Stimulated activated CD4-positive, alpha-beta T cell treated with anti-CD3 and anti-CD28 coated beads, Interleukin-2, amount 100 ng/mL, for 4 hours (primary cell): Measurements from ENCODE around the gene DGKI.

Experiments
- DNase-seq: peaks from one replicate; pipeline ENCODE4 v3.0.0-alpha.2; 2020; ENCODE audit warnings: low read depth

The DGKI gene

DNA sequence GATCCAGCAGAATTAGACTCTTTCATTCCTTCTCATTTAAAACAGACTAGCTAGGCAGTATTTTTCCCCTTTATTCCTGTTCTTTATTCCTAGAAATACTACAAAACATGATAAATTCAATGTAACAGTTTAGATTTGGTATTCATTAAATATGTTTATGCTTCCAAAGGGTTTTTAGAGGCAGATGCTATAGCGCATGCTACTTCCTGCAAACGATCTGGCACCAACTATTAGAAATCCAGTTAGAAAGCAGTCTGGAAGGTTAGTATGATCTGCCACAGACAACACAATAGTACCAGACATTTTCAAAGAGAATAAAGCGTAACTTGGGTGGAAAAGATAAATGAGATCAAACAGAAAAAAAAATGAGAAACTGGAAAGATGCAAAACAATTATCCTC is 439.7 kb downstream of the DGKI start:
- no peak for DNase-seq

DNA sequence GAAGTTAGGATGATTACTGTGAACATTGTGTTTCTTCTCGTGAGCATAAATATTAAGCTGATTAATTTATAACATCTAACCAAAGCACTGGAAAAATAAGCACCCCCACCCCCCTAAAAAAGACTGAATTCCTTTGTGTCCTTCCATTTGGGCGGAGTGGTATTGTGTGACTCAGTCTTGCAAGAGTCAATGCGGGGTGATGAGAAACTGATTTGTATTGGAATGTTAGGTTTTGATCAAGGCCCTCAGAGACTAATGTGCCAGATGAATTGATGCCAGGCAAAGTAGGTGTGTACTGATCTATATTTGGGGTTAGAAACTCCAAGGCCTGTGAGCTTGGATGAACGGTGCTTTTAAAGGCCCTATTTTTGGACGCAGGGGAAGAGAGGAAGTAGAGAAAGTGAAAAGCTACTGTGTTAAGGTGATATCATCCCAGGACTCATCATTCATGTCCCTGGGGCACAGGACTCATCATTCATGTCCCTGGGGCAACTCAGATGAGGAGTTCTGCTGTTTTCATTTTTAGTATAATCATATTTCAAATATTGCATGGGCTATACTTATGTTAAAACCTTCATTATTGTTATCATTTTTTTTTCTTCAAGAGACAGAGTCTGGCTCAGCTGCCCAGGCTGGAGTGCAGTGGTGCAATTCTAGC is 442.0 kb downstream of the DGKI start:
- DNase-seq: no peak

DNA sequence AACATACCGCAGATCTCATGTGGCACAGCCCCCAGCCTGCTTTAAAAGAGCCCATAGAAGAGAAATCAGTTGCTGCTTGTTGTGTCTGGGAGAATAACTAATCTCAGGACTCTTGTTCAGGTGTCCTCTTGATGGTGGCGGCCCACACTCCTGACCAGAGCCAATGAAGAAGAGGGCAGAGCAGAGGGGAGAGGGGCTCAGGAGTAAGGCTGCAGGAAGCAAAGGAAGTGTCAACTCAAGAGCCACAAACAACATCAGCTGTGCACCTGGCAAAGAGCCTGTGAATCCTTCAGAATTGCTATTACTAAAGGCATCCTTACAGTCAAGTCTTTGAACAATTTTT is 443.4 kb downstream of the DGKI start:
- no peak for DNase-seq

DNA sequence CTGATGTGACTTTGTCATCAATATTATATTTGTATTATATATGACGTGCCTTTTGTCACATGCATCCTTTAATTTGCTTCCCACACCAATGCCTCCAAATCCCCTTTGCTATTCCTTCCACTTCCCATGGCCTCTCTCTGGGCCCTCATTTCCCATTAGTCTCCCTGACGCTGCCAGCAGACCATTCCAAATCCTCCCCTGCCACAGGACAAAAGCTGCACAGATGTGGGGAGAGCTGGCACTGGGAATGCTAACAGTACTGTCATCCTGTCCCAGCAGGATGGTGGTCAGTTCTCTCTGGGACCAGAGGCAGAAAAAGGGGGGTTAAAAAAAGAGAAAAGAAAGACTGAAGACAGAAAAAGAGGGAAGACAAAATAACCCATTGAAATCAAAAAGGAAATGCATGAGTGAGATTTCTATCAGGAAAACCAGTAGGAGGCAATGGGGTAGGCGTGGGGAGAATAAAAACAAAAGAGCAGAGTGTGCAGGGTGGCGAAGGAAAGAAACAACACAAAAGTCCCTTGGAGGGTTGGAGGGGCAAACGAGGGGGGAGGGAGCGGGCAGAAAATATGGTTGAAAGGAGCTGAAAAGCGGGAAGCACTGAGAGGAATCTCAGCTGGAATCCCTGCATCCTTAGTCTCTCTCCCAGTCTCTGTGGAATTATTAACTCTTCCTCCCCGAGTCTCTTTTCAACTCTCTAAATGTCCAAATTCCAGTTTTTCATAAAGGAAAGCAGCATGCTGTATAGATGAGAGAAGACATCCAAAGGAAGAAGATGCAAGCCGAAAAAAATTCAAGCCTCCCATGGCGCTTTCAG is 444.0 kb downstream of the DGKI start:
- no peak for DNase-seq

GRCh38 chr7:137399827-137400823 is 446.6 kb downstream of the DGKI start:
- no peak for DNase-seq

DNA sequence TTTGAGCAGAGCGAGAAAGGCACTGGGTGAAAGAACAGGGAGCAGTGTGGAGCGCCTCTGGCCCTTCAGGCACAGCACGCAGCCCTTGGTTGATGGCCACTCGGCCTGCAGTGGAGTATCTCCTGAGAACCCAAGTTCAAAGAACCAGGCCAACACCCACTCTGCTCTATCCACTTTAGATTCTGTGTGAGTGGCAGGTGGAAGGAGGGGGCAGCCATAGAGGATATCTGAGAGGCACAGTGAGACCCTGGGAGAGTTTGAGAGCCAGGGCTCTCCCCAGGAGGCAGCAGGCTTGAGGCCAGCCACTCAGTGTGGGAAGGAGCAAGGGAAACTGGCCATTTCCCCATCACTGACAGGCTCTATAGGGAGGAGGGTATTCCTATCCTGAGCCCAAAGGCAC is 450.7 kb downstream of the DGKI start:
- no peak for DNase-seq

- DNase-seq: no peak
Observed at GRCh38 chr7:137395420-137395819, 451.4 kb downstream of the DGKI start.

DNA sequence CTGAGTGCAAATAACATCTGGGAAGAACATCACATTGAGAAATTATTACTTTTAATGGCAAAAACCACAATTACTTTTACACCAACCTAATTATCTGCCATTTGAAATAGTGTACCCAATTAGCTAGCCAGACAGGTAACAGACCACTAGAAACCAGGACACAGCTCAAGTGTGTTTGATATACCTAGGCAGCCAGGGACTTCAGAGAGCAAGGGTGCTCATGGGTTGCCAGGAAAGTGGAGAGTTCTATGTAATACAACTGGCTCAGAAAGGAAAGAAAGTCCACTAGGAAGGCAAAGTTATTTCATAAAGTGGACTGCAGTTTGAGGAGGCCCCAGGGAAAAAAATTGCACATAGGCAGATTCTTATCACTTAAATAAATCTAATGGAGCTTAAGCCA is 453.2 kb downstream of the DGKI start:
- DNase-seq: no peak

GRCh38 chr7:137390076-137390475 is 456.7 kb downstream of the DGKI start:
- DNase-seq: no peak

DNA sequence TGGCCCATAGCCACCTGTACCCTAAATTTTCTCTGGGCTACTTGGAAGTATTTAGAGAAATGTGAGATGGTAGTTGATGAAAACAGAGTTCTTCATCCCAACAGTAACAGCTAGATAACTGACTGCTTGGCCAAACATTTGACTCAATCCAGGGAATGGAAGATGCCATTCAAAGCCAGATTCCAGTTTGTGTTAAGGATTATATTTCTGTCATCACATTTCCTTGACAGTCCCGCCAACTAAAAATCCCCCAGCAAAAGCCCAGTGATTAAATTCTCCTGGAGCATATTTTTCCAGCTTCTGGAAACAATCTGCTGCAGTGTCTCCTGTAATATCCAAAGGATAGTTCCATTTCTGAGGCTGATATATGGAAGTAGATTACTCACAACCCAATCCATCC is 457.9 kb downstream of the DGKI start:
- no peak for DNase-seq

GRCh38 chr7:137386966-137387365 is 459.8 kb downstream of the DGKI start:
- no peak for DNase-seq

DNA sequence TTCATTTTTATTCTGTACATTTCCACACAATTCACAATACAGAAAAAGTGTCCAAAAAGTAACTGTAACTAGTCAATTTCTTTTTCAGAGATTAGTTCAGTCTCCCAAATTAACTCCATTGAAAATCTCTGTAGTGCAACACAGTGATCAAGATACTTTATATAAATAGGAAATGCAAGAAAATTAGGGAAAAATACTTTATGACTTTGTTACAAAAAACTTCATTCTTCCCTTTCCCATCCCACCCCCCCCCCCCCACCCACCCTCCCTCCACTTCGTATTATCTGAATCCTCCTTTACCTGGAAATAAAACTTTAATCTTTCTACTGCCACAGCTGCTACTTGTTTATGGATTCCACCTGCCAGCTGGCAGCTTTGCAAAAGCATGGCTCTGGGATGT is 465.7 kb downstream of the DGKI start:
- DNase-seq: no peak

- no peak for DNase-seq
Observed at GRCh38 chr7:137373507-137373906, 473.3 kb downstream of the DGKI start.

DNA sequence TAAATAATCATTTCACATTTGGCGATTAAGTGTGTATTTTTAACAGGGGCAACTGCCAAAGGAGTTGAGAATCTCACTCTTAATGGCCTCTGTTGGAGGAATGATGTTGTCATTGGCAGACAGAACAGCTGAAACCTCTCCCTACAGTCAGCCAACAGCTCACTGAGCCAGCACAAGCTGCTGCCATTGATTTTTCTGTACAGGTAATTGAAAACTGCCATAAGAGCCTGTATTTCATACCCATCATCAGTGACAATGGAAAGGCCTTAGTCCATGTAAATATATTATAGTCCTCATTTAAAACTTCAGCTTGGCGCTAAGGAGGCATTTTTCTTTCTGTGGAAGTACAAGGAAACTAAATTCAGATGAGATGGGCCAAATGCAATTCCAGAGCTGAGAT is 475.2 kb downstream of the DGKI start:
- DNase-seq: no peak

- DNase-seq: no peak
Observed at GRCh38 chr7:137366995-137367394, 479.8 kb downstream of the DGKI start.

DNA sequence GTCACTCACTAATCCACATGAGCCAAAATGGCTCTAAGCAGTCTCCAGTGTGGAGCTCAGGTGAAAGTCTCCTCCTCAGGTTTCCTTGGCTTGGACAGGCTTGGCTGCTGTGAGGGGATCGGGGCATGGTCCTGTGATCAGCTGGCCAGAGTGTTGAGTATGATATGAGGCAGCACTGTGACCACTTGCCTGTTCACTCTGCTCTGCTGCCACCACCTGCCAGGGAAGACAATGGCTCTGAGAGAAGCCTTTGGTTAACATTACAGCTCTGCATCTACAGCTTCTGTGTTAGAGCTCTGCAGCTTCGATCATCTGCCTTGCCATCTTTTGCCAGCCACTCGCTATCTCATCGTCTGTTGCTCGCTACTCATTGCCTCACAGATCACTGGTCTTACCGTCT is 483.1 kb downstream of the DGKI start:
- DNase-seq: no peak

DNA sequence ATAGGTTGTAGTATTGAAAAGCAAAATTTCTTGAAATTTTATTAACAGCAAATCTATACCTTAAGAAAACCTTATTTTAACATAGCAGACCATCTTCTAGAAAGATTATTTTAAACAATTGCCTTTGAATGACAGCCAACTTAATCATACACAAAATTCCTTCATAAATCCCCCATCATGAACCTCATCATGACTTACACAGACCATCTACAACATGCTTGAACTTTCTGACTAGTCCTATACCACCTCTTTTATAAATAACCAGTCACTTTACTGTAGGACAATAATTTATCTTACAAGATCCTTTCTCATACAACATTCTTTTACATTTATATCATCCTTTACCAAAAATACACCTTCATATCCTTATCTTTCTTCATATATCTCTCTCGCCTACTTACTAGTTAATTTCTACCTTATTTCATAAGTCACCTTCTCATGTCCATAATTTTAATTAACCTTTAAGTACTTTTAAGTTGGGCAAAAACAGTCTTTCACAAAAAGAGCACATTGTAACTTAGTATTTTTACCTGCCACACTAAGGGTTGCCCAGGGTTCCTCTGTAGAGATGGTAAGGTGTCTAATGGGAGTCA is 486.6 kb downstream of the DGKI start:
- DNase-seq: no peak

GRCh38 chr7:137354961-137355360 is 491.8 kb downstream of the DGKI start:
- DNase-seq: no peak

- no peak for DNase-seq
Observed at GRCh38 chr7:137354396-137354795, 492.4 kb downstream of the DGKI start.

DNA sequence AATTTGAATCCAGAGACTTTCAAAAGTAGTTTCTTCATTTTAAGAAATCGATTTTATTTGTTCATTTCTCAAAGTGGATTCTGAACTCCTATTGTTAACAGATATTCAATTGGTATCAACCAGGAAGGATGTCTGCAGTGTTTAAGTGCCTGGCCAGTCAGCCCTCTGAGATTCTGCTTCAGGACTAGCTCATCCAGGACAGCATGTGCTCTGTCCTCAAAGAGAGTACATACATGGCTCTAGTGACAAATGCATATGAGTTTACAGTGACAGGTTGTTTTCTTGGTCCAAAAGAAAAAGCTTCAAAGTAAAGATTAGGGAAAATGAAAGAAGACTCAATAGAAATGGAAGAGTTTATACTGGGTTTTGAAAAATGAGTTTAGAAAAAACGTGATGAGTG is 494.8 kb downstream of the DGKI start:
- no peak for DNase-seq

DNA sequence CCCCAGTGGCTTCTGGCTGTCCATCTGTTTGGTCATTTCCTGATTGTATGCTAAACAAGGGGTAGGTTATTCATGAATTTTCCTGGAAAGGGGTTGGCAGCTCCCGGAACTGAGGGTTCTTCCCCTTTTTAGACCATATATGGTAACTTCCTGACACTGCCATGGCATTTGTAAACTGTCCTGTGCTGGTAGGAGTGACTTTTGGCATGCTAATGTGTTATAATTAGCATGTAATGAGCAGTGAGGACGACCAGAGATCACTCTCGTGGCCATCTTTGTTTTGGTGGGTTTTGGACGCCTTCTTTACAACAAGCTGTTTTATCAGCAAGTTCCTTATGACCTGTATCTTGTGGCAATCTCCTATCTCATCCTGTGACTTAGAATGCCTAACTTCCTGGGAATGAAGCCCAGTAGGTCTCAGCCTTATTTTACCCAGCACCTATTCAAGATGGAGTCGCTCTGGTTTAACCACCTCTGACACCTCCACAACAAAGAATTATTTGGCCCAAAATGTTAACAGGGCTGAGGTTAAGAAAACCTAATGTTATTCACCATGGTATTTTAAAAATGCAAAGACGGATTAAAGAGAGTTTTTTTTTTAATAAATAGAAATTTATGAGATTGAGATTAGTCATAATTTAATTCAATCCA is 500.9 kb downstream of the DGKI start:
- no peak for DNase-seq
